Large intestine (tissue), 3 donors: ENCODE data around the gene PRKCE. TPM values are rescaled to one million over a fixed set of nuclear protein-coding genes. Genes with fewer than 3 reads are reported as not detected.
A peak's percentile ranks its signal among the peaks of the same experiment; 100 is the strongest.

ENCODE experiments used
- DNase-seq, 2 donors: peaks; one replicate each; pipeline versions ENCODE4 v3.0.0 to v3.0.0-alpha.2; 2013
- H3K27ac ChIP-seq: one replicate; pipeline ENCODE4 v1.5.1; 2013; ENCODE audit warnings: low read length
- H3K27me3 ChIP-seq: 2 replicates; pipeline ENCODE4 v1.6.1; 2013; ENCODE audit warnings: low read length; ENCODE audit not compliant: control insufficient read depth, insufficient read depth
- H3K36me3 ChIP-seq: 2 replicates; pipeline ENCODE4 v1.6.1; 2013; ENCODE audit warnings: low read length; ENCODE audit not compliant: control insufficient read depth, insufficient read depth
- H3K4me1 ChIP-seq: one replicate; pipeline ENCODE4 v1.6.1; 2013; ENCODE audit warnings: low read length; ENCODE audit not compliant: control insufficient read depth, insufficient read depth
- H3K4me3 ChIP-seq: one replicate; pipeline ENCODE4 v1.5.1; 2013; ENCODE audit warnings: low read length
- H3K9me3 ChIP-seq: one replicate; pipeline ENCODE4 v1.6.1; 2013; ENCODE audit warnings: mild to moderate bottlenecking, low read depth, low read length, moderate library complexity; ENCODE audit not compliant: control insufficient read depth
- WGBS: methylation state at CpG from one replicate; pipeline ENCODE4 v1.1.5; 2013; ENCODE audit warnings: low lambda C conversion rate; ENCODE audit not compliant: insufficient coverage; 5-methylcytosine and 5-hydroxymethylcytosine counted together
- polyA plus RNA-seq: library from polyadenylated mRNA; unstranded; fragments of 120-200 nt; gene quantifications from one replicate; pipeline ENCODE4 v1.2.1, GENCODE V29; 2013

The PRKCE gene
- polyA plus RNA-seq, 1 donor = 13.0 TPM

GRCh38 chr2:46123013-46123412 lies 471.5 kb downstream of the PRKCE start:
- no peaks in the 10 kb centered on the region for H3K36me3 ChIP-seq
- peaks cover 35% of the 10 kb centered on the region for H3K4me1 ChIP-seq
- H3K27ac ChIP-seq = peak overlapping the region; percentile 9
- no peaks in the 10 kb centered on the region for H3K27me3 ChIP-seq
- peak in 1 of 2 donors; percentile 56 for DNase-seq
- H3K4me3 ChIP-seq = no peak overlapping the region
- H3K9me3 ChIP-seq = no peaks in the 10 kb centered on the region

GRCh38 chr2:46125798-46126197 lies 474.3 kb downstream of the PRKCE start:
- no peak overlapping the region for H3K27ac ChIP-seq
- peaks cover 25% of the 10 kb centered on the region for H3K4me1 ChIP-seq
- no peak for DNase-seq
- no peak overlapping the region for H3K4me3 ChIP-seq
- H3K36me3 ChIP-seq = no peaks in the 10 kb centered on the region
- H3K9me3 ChIP-seq = no peaks in the 10 kb centered on the region
- WGBS = no CpG with 5 or more reads among the region's 4 CpGs
- H3K27me3 ChIP-seq = no peaks in the 10 kb centered on the region

GRCh38 chr2:46126571-46126970 lies 475.1 kb downstream of the PRKCE start:
- H3K27ac ChIP-seq = no peak overlapping the region
- no peak overlapping the region for H3K4me3 ChIP-seq
- no peaks in the 10 kb centered on the region for H3K27me3 ChIP-seq
- H3K4me1 ChIP-seq = peaks cover 17% of the 10 kb centered on the region
- H3K9me3 ChIP-seq = no peaks in the 10 kb centered on the region
- DNase-seq = no peak
- WGBS = 100% methylated on average over 2 of the region's 4 CpGs
- H3K36me3 ChIP-seq = no peaks in the 10 kb centered on the region

- DNase-seq = no peak
- no peak overlapping the region for H3K4me3 ChIP-seq
- no peaks in the 10 kb centered on the region for H3K36me3 ChIP-seq
- H3K9me3 ChIP-seq = no peaks in the 10 kb centered on the region
- WGBS = 59% methylated on average over 2 of the region's 3 CpGs
- H3K27me3 ChIP-seq = no peaks in the 10 kb centered on the region
- H3K27ac ChIP-seq = no peak overlapping the region
- H3K4me1 ChIP-seq = peaks cover 12% of the 10 kb centered on the region
Observed at GRCh38 chr2:46127176-46127575, 475.7 kb downstream of the PRKCE start.

GRCh38 chr2:46130511-46130910 lies 479.0 kb downstream of the PRKCE start:
- no peak for DNase-seq
- Histone ChIP-seq H3K4me3 (no peak overlapping the region), H3K27ac (no peak overlapping the region), H3K9me3 (no peaks in the 10 kb centered on the region), H3K27me3 (no peaks in the 10 kb centered on the region), H3K4me1 (no peaks in the 10 kb centered on the region), H3K36me3 (no peaks in the 10 kb centered on the region)
- 80% methylated on average over 1 of the region's 4 CpGs for WGBS

GRCh38 chr2:46132996-46133395 lies 481.5 kb downstream of the PRKCE start:
- no peak for DNase-seq
- WGBS = no CpG with 5 or more reads among the region's 8 CpGs
- no peaks in the 10 kb centered on the region for H3K27me3 ChIP-seq
- no peak overlapping the region for H3K4me3 ChIP-seq
- H3K27ac ChIP-seq = no peak overlapping the region
- no peaks in the 10 kb centered on the region for H3K9me3 ChIP-seq
- peaks cover 6% of the 10 kb centered on the region for H3K4me1 ChIP-seq
- H3K36me3 ChIP-seq = no peaks in the 10 kb centered on the region

GRCh38 chr2:46134531-46135227 lies 483.2 kb downstream of the PRKCE start:
- Histone ChIP-seq H3K27me3 (no peaks in the 10 kb centered on the region), H3K27ac (no peak overlapping the region), H3K36me3 (no peaks in the 10 kb centered on the region), H3K9me3 (no peaks in the 10 kb centered on the region), H3K4me1 (peaks cover 6% of the 10 kb centered on the region), H3K4me3 (no peak overlapping the region)
- no CpG with 5 or more reads among the region's 8 CpGs for WGBS
- no peak for DNase-seq

- no peak overlapping the region for H3K27ac ChIP-seq
- WGBS = no CpG with 5 or more reads among the region's 4 CpGs
Observed at GRCh38 chr2:46135228-46135855, 483.9 kb downstream of the PRKCE start.

GRCh38 chr2:46135958-46136357 lies 484.5 kb downstream of the PRKCE start:
- WGBS = 20% methylated on average over 1 of the region's 6 CpGs
- H3K36me3 ChIP-seq = no peaks in the 10 kb centered on the region
- H3K4me3 ChIP-seq = no peak overlapping the region
- no peak overlapping the region for H3K27ac ChIP-seq
- no peak for DNase-seq
- no peaks in the 10 kb centered on the region for H3K27me3 ChIP-seq
- H3K9me3 ChIP-seq = no peaks in the 10 kb centered on the region
- H3K4me1 ChIP-seq = peaks cover 6% of the 10 kb centered on the region

More at GRCh38 chr2:46135228-46135855, 483.9 kb downstream of the PRKCE start:
- no peaks in the 10 kb centered on the region for H3K36me3 ChIP-seq
- no peaks in the 10 kb centered on the region for H3K27me3 ChIP-seq
- no peak for DNase-seq
- no peak overlapping the region for H3K4me3 ChIP-seq
- H3K4me1 ChIP-seq = peaks cover 6% of the 10 kb centered on the region
- no peaks in the 10 kb centered on the region for H3K9me3 ChIP-seq

- Histone ChIP-seq H3K4me3 (no peak overlapping the region), H3K9me3 (no peaks in the 10 kb centered on the region), H3K4me1 (peaks cover 6% of the 10 kb centered on the region), H3K27me3 (no peaks in the 10 kb centered on the region), H3K27ac (no peak overlapping the region), H3K36me3 (no peaks in the 10 kb centered on the region)
- no peak for DNase-seq
- WGBS = 42% methylated on average over 2 of the region's 5 CpGs
Observed at GRCh38 chr2:46136481-46136880, 485.0 kb downstream of the PRKCE start.

- WGBS = no CpG with 5 or more reads among the region's 2 CpGs
- H3K4me1 ChIP-seq = peaks cover 7% of the 10 kb centered on the region
- no peaks in the 10 kb centered on the region for H3K36me3 ChIP-seq
- no peak overlapping the region for H3K27ac ChIP-seq
- H3K27me3 ChIP-seq = no peaks in the 10 kb centered on the region
- no peak overlapping the region for H3K4me3 ChIP-seq
- H3K9me3 ChIP-seq = no peaks in the 10 kb centered on the region
- DNase-seq = no peak
Observed at GRCh38 chr2:46136953-46137352, 485.5 kb downstream of the PRKCE start.
